GM18505 (cell line): ENCODE results near the gene IL18RAP.

ENCODE experiments used
- ATAC-seq: cut with Tn5 transposase; IDR thresholded peaks from one replicate; pipeline ENCODE4 v1.9.1; 2021; ENCODE audit not compliant: unreplicated experiment
- POLR2A ChIP-seq: IDR thresholded peaks from 4 replicates; pipeline ENCODE4 v1.6.1; 2011; ENCODE audit warnings: borderline replicate concordance; ENCODE audit not compliant: insufficient read depth, insufficient read length; ENCODE audit errors: extremely low read depth

Gene IL18RAP, protein sequence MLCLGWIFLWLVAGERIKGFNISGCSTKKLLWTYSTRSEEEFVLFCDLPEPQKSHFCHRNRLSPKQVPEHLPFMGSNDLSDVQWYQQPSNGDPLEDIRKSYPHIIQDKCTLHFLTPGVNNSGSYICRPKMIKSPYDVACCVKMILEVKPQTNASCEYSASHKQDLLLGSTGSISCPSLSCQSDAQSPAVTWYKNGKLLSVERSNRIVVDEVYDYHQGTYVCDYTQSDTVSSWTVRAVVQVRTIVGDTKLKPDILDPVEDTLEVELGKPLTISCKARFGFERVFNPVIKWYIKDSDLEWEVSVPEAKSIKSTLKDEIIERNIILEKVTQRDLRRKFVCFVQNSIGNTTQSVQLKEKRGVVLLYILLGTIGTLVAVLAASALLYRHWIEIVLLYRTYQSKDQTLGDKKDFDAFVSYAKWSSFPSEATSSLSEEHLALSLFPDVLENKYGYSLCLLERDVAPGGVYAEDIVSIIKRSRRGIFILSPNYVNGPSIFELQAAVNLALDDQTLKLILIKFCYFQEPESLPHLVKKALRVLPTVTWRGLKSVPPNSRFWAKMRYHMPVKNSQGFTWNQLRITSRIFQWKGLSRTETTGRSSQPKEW

DNA sequence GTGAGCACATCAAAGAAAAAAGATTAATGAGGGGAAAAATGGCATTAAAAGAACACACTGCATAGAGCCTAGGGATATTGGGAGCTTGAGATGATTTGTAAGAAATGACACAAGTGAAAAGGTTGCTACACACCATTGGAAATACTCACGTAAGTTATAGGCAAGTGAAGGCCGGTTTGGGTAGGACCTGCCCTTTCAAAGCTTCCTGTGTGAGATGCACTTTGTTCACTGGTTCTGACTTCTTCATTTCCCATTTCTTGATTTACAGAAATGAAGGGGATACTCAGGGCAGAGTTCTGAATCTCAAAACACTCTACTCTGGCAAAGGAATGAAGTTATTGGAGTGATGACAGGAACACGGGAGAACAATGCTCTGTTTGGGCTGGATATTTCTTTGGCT, at the start of gene IL18RAP:
Gene IL18RAP (plus strand): TSS at position 251 of the 400 bp plus-strand sequence. CDS start 118 bp downstream, at position 369.
- no peak for TF ChIP-seq POLR2A
- no peak for ATAC-seq

DNA sequence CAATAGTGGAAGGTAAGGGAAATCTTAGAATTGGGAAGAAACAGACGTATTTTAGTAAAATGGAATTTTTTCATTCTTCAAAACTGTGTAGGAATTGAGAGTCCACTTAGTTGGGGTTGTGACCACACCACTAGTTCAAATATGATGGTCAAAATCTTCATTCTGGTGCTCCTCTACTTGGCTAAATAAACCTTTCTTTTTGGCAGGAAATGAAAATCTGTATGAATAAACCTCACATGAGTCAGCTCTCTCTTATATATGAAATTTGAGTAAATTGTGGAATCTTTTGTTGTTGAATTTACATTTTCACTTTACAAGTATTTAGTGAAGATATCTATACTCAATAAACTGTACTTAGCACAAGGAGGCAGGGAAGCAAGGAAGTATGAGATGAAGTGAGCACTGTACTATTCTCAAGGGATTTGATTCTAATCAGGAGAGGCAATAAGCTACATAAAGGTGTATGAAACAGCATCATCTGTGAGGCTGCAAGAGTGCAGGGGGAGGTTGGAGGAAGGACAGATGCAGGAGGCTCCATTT, 46.8 kb upstream of the IL18RAP start:
- ATAC-seq: no peak
- TF ChIP-seq POLR2A: no peak

DNA sequence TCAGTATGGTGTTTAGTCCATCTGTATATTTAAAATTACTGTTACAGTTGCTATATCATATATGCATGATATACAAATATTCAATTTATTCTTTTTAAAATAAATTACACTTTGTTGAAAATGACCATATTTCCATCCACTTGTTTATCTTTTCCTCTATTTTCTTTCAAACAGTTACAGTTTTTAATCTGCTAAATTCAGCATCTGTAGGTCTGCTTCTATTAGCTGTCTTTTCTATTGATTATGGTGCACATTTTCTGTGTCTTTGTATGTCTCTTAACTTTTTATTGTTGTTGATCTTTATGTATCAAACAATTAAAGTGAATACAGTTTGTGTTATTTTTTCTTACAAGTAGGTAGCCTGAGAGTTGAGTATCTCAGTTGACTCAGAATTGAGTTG, 39.2 kb upstream of the IL18RAP start:
- no peak for ATAC-seq
- no peak for TF ChIP-seq POLR2A

DNA sequence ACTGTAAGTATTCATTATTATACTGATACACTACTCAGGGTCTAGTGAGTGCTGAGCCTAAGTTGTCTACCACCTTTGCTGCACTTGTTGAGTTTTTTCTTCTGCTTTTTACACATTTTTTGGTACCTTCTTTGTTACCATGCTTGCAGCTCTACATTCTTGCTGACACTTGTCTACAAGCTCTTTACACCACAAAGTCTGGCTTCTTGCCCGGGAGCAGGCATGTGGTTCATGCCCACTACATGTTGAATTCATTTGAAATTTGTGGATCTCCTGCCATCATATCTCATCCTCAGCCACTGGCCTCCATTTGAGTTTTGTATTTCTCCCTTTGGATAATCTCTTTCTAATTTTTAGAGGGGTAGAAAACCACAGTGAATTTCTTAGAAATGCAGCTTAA, 37.4 kb upstream of the IL18RAP start:
- no peak for ATAC-seq
- TF ChIP-seq POLR2A: no peak

DNA sequence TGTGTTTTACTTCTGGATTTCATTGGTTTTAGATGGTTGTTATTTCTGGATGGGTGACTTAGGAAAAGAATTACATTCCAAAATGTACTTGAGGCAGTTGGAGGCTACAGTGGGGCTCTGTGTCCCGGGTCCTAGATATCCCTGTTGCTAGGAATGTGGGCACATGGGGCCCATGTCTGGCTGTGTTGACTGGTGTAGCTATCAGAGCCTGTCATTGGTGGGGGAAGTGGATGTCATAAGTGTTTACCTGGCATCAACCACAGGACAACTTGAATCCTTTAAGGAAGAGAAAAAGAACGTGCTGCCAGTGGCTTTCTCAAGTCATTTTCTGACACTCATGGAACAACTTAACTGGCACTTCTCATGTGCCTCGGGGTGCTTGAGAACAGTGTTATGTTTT, 37.0 kb upstream of the IL18RAP start:
- no peak for TF ChIP-seq POLR2A
- no peak for ATAC-seq

DNA sequence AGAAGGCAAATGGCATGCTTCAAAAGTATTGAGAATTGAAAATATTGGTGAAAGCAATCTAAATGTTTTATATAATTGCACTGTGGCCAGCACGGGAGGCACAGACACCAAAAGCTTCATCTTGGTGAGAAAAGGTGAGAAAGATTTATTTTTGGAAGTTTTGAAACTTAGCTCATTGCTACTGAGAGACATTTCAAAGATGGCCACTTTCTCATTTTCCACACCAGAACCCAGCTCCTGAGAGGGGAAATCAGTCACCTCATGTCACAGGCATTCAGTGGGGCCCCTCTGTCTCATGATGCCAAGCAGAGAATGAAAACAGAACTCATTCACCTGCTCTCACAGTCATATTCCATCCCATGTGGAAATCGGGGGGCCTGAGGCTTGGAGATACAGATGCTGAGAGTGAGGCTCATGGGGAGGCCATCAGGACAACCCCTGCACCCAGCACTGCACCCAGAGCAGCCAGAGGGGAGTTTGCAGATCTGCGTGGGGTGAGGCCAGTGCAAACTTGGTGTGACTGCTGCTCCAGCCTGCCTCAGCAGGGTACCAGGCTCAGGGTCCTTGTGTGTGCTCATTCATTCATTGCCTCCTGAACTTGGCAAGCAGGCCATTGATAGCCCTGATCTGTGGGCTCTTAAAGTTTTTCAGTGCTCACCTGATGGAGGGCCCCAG, 36.0 kb upstream of the IL18RAP start:
- ATAC-seq: no peak
- TF ChIP-seq POLR2A: no peak

DNA sequence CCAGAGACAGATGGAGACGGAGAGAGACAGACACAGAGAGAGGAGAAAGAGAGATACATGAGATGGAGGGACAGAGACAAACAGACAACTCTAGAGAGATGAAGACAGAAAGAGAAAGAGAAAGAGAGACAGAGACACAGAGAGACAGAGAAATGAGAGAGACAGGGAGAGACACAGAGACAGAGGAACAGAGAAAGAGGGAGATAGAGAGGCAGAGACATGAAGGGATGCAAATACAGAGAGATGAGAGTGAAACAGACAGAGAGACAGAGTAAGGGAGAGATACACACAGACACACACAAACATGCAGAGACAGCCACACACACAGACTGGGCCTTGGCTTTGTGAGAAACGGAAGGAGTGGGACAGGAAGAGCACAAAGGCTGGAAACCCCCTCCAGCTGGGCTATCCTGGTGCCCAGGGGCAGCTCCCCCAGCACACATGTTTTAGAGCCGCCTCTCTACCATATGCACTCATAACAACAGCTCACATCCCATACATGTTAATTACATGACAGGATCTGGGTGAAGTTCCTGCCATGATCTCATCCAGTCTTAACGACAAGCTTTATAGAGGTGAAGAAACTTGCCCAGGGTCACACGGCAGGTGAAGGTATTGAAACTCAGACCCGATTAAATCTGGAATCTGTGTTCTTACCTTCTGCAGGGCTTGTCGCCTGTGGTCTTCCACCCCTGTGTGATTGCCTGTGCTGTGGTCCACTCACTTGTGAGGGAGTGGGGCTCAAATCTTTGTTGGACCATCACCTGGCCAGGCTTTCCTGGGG, 35.0 kb upstream of the IL18RAP start:
- no peak for TF ChIP-seq POLR2A
- ATAC-seq: no peak

DNA sequence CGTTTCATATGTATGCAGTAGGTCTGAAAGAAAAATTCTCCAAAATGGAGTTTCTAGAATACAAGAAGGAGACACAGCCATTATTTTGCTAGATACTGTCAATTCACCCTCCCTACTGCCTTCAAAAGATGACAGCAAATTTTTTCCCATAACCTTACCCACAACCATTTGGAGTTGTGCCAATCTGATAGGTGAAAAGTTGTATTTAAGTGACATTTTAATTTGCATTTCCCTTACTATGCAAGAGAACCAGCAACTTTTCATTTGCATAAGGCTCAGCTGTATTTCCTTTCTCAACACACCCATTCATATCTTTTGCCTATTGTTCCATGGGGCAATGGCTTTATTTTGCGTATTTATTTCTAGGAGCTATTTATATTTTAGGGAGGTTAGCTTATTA, 31.4 kb upstream of the IL18RAP start:
- no peak for ATAC-seq

DNA sequence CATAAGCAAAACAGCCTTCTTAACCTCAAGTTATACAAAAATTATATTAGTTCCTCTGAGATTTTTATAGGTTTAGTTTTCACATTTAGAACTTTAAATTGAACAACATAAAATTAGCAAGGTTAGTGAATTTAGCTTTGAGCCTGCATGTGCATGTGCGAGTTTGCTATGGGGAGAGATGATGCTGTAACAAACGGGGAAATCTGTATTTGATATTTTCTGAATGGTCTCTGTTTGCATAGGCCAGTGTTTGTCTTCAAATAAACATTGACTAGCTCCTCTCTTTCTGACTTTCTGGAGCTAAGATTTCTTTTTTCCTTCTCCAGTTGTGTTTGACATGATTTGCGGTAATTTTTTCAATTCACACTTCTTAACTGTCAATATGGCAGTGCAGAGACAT, 30.9 kb upstream of the IL18RAP start:
- TF ChIP-seq POLR2A: no peak
- no peak for ATAC-seq

More for the DNA sequence above, 31.4 kb upstream of the IL18RAP start:
- TF ChIP-seq POLR2A: no peak

DNA sequence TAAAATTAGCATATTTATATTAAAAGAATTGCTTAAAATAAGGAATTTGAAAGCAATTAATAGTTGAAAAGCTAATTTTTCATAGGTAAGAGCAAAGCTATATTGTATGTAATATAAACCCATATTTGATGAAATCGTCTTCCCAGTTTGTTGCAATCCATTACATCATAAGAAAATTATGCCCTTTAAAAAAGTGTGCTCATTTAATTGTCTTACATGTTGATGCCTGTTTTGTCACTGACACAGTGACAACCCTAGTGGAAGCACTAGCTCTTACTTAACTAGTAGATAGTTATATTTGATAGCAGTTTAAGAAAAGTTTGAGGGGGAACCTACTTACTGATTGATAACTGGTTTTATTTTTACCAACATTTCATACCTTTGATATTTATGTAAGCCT, 30.0 kb upstream of the IL18RAP start:
- no peak for ATAC-seq
- no peak for TF ChIP-seq POLR2A

DNA sequence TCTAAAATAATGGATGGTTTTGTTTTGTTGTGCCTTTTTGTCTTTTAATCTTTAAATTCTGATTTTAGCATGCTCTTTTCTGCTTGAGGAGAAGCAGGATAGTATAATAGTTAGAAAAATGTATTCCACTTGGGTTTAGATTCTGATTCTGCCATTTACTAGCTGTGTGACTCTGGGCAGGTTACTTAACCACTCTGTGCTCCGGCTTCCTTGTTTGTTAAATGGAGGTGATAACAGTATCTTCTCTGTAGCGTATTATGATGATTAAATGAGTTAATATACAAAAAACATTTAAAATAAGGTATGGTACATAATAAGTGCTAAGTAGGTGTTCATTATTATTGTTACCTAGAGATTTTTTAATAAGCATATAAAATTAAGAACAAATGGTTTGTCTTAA, 26.9 kb upstream of the IL18RAP start:
- TF ChIP-seq POLR2A: no peak
- no peak for ATAC-seq

DNA sequence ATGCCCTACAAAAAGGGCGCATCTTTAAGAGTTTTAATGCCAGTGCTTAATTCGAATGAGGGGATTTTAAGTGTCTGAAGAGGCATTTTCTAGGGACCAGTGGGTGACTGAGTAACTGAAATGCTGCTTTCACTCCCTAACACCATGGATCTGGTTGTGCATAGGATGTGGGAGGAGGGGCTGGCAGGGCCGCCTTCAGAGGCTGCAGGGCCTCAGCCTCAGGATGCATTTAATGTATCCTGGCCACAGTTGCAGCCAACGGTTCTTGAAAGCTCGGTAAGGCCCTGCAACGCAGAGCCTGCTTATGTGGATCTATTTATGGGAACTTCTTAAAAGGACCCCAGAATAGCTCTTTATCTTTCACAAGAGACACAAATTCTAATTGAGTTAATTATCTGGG, 25.8 kb upstream of the IL18RAP start:
- TF ChIP-seq POLR2A: no peak
- ATAC-seq: no peak
